GM23338 (cell line): ENCODE data around the gene PDE7B. TPM values are rescaled to one million over a fixed set of nuclear protein-coding genes. Genes with fewer than 3 reads are reported as not detected.

Experiments
- EZH2 ChIP-seq: fragments of 200-600 bp; sonication (generic); IDR thresholded peaks from one replicate; pipeline ENCODE4 v1.8.0; 2017; ENCODE audit warnings: antibody characterized with exemption, mild to moderate bottlenecking, low read depth; ENCODE audit not compliant: unreplicated experiment
- JUNB ChIP-seq: IDR thresholded peaks from one replicate; pipeline ENCODE4 v1.6.1; 2016; ENCODE audit warnings: antibody characterized with exemption; ENCODE audit not compliant: unreplicated experiment
- polyA plus RNA-seq: library from polyadenylated mRNA; unstranded; fragments of >200 nt; fragmentation: Nextera tagmentation; extraction: Ambion mirVana; gene quantifications from 2 replicates; pipeline ENCODE4 v1.2.1, GENCODE V29; 2016
- total RNA-seq: library from RNA; depleted of rRNA; stranded (reverse); fragments of >200 nt; shearing (Covaris generic); gene quantifications from 2 replicates; pipeline ENCODE4 v1.2.3, GENCODE V29; 2014
- TF ChIP-seq, protein P1 (sequence below): fragments of 250-450 bp; sonication (Bioruptor Pico); IDR thresholded peaks from 2 replicates; pipeline ENCODE4 v1.5.0; 2020; ENCODE audit warnings: mild to moderate bottlenecking, moderate library complexity
- TF ChIP-seq, protein P2 (sequence below): IDR thresholded peaks from one replicate; pipeline ENCODE4 v1.6.1; 2018; ENCODE audit warnings: antibody characterized with exemption; ENCODE audit not compliant: unreplicated experiment
- TF ChIP-seq, protein P3 (sequence below): IDR thresholded peaks from 2 replicates; pipeline ENCODE4 v1.6.1; 2016; ENCODE audit warnings: antibody characterized with exemption

Gene PDE7B
- total and polyA plus RNA-seq, 2 experiments from 2014 or later: 0.07 TPM; not detected in 1

DNA sequence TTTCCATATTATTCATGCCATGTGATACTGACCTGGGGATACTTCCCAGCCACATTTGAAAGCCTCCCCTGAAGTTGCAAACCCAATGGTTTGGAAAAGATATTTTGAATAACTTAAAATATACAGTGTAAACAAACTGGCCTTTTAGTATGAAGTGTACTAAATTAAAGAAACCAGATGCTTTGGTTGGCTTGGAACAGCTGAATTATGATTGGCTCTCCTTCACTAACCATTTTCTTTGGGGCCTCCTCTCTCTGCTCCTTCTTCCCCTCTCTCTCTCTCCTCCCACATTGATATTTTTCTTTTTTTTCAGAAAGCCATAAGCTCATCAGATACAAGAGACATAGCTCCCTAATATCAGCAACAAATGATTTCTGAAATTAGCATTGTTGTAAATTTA, 232.0 kb downstream of the PDE7B start (continued):
- TF ChIP-seq, protein P1, sequence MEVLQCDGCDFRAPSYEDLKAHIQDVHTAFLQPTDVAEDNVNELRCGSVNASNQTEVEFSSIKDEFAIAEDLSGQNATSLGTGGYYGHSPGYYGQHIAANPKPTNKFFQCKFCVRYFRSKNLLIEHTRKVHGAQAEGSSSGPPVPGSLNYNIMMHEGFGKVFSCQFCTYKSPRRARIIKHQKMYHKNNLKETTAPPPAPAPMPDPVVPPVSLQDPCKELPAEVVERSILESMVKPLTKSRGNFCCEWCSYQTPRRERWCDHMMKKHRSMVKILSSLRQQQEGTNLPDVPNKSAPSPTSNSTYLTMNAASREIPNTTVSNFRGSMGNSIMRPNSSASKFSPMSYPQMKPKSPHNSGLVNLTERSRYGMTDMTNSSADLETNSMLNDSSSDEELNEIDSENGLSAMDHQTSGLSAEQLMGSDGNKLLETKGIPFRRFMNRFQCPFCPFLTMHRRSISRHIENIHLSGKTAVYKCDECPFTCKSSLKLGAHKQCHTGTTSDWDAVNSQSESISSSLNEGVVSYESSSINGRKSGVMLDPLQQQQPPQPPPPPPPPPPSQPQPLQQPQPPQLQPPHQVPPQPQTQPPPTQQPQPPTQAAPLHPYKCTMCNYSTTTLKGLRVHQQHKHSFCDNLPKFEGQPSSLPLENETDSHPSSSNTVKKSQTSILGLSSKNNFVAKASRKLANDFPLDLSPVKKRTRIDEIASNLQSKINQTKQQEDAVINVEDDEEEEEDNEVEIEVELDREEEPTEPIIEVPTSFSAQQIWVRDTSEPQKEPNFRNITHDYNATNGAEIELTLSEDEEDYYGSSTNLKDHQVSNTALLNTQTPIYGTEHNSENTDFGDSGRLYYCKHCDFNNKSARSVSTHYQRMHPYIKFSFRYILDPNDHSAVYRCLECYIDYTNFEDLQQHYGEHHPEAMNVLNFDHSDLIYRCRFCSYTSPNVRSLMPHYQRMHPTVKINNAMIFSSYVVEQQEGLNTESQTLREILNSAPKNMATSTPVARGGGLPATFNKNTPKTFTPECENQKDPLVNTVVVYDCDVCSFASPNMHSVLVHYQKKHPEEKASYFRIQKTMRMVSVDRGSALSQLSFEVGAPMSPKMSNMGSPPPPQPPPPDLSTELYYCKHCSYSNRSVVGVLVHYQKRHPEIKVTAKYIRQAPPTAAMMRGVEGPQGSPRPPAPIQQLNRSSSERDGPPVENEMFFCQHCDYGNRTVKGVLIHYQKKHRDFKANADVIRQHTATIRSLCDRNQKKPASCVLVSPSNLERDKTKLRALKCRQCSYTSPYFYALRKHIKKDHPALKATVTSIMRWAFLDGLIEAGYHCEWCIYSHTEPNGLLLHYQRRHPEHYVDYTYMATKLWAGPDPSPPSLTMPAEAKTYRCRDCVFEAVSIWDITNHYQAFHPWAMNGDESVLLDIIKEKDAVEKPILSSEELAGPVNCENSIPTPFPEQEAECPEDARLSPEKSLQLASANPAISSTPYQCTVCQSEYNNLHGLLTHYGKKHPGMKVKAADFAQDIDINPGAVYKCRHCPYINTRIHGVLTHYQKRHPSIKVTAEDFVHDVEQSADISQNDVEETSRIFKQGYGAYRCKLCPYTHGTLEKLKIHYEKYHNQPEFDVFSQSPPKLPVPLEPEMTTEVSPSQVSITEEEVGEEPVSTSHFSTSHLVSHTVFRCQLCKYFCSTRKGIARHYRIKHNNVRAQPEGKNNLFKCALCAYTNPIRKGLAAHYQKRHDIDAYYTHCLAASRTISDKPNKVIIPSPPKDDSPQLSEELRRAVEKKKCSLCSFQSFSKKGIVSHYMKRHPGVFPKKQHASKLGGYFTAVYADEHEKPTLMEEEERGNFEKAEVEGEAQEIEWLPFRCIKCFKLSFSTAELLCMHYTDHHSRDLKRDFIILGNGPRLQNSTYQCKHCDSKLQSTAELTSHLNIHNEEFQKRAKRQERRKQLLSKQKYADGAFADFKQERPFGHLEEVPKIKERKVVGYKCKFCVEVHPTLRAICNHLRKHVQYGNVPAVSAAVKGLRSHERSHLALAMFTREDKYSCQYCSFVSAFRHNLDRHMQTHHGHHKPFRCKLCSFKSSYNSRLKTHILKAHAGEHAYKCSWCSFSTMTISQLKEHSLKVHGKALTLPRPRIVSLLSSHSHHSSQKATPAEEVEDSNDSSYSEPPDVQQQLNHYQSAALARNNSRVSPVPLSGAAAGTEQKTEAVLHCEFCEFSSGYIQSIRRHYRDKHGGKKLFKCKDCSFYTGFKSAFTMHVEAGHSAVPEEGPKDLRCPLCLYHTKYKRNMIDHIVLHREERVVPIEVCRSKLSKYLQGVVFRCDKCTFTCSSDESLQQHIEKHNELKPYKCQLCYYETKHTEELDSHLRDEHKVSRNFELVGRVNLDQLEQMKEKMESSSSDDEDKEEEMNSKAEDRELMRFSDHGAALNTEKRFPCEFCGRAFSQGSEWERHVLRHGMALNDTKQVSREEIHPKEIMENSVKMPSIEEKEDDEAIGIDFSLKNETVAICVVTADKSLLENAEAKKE (CRISPR knock-in tag): no peak
- TF ChIP-seq EZH2 (no peak), JUNB (no peak)
- TF ChIP-seq, protein P2, sequence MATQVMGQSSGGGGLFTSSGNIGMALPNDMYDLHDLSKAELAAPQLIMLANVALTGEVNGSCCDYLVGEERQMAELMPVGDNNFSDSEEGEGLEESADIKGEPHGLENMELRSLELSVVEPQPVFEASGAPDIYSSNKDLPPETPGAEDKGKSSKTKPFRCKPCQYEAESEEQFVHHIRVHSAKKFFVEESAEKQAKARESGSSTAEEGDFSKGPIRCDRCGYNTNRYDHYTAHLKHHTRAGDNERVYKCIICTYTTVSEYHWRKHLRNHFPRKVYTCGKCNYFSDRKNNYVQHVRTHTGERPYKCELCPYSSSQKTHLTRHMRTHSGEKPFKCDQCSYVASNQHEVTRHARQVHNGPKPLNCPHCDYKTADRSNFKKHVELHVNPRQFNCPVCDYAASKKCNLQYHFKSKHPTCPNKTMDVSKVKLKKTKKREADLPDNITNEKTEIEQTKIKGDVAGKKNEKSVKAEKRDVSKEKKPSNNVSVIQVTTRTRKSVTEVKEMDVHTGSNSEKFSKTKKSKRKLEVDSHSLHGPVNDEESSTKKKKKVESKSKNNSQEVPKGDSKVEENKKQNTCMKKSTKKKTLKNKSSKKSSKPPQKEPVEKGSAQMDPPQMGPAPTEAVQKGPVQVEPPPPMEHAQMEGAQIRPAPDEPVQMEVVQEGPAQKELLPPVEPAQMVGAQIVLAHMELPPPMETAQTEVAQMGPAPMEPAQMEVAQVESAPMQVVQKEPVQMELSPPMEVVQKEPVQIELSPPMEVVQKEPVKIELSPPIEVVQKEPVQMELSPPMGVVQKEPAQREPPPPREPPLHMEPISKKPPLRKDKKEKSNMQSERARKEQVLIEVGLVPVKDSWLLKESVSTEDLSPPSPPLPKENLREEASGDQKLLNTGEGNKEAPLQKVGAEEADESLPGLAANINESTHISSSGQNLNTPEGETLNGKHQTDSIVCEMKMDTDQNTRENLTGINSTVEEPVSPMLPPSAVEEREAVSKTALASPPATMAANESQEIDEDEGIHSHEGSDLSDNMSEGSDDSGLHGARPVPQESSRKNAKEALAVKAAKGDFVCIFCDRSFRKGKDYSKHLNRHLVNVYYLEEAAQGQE: no peak
- TF ChIP-seq, protein P3, sequence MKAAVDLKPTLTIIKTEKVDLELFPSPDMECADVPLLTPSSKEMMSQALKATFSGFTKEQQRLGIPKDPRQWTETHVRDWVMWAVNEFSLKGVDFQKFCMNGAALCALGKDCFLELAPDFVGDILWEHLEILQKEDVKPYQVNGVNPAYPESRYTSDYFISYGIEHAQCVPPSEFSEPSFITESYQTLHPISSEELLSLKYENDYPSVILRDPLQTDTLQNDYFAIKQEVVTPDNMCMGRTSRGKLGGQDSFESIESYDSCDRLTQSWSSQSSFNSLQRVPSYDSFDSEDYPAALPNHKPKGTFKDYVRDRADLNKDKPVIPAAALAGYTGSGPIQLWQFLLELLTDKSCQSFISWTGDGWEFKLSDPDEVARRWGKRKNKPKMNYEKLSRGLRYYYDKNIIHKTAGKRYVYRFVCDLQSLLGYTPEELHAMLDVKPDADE: no peak
